Measurements from ENCODE around the gene EPHB1.

The EPHB1 gene

GRCh38 chr3:134904241-134904771, 109.2 kb downstream of the EPHB1 start:
- Histone ChIP-seq H3K9me3 (no peaks in the 10 kb centered on the region), H3K27me3 (no peaks in the 10 kb centered on the region), H3K4me3 (ENCODE audit: low read depth, low read length) (no peak overlapping the region), H3K36me3 (no peaks in the 10 kb centered on the region), H3K4me1 (peaks cover 11% of the 10 kb centered on the region)
- TF ChIP-seq CTCF (IDR thresholded peaks at IDR 0.05; ENCODE audit: low read depth, low read length): no peak
- DNase-seq: no peak

- peaks cover 11% of the 10 kb centered on the region for H3K4me1 ChIP-seq
- H3K4me3 ChIP-seq (ENCODE audit: low read depth, low read length): no peak overlapping the region
- H3K36me3 ChIP-seq: no peaks in the 10 kb centered on the region
- no peaks in the 10 kb centered on the region for H3K9me3 ChIP-seq
- H3K27me3 ChIP-seq: no peaks in the 10 kb centered on the region
- TF ChIP-seq CTCF (IDR thresholded peaks at IDR 0.05; ENCODE audit: low read depth, low read length): no peak
- DNase-seq: no peak
Measured at GRCh38 chr3:134904776-134905646, 110.0 kb downstream of the EPHB1 start.

GRCh38 chr3:134905647-134905935, 110.5 kb downstream of the EPHB1 start:
- no peak for DNase-seq
- no peak for TF ChIP-seq CTCF (IDR thresholded peaks at IDR 0.05; ENCODE audit: low read depth, low read length)

GRCh38 chr3:134908271-134908670, 113.2 kb downstream of the EPHB1 start:
- Histone ChIP-seq H3K36me3 (no peaks in the 10 kb centered on the region), H3K4me1 (peaks cover 9% of the 10 kb centered on the region)
- no peak for TF ChIP-seq CTCF (IDR thresholded peaks at IDR 0.05; ENCODE audit: low read depth, low read length)

More at GRCh38 chr3:134905647-134905935, 110.5 kb downstream of the EPHB1 start:
- no peaks in the 10 kb centered on the region for H3K36me3 ChIP-seq
- no peaks in the 10 kb centered on the region for H3K9me3 ChIP-seq
- peaks cover 11% of the 10 kb centered on the region for H3K4me1 ChIP-seq
- H3K27me3 ChIP-seq: no peaks in the 10 kb centered on the region
- no peak overlapping the region for H3K4me3 ChIP-seq (ENCODE audit: low read depth, low read length)

DNA sequence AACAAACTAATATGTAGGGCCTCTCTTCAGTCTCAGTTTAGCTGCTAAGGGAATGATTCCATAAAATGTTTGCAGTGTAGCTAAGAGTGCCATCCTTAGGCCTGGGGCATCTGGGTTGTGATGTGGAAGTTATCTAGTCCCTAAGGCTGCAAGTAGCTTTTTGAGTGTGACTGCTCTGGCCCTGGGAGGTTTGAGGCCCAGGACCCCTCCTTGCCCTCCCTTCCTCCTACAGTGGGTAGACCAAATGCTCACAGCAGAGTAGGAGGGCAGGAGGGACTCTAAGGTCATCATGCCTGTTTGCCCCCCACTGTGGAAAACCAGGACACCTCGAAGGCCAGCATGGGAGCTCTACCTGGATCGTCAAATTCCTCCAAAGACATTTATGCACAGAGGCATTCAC, 115.0 kb downstream of the EPHB1 start:
- no peak for DNase-seq
- H3K36me3 ChIP-seq: no peaks in the 10 kb centered on the region

More at GRCh38 chr3:134908271-134908670, 113.2 kb downstream of the EPHB1 start:
- DNase-seq: no peak
- Histone ChIP-seq H3K27me3 (no peaks in the 10 kb centered on the region), H3K9me3 (no peaks in the 10 kb centered on the region), H3K4me3 (ENCODE audit: low read depth, low read length) (no peak overlapping the region)

More for the DNA sequence above, 115.0 kb downstream of the EPHB1 start:
- Histone ChIP-seq H3K4me3 (ENCODE audit: low read depth, low read length) (no peak overlapping the region), H3K4me1 (no peaks in the 10 kb centered on the region), H3K9me3 (no peaks in the 10 kb centered on the region), H3K27me3 (no peaks in the 10 kb centered on the region)
- no peak for TF ChIP-seq CTCF (IDR thresholded peaks at IDR 0.05; ENCODE audit: low read depth, low read length)
